GM03348 (cell line): ENCODE results near the gene FBLN5.
A peak's percentile ranks its signal among the peaks of the same experiment; 100 is the strongest.
"Not testable (repeated sequence)": the region's sequence is repeated elsewhere in the genome, so short reads cannot be mapped to it uniquely, and the experiment has no call there.

Experiments used
- DNase-seq: peaks from one replicate; pipeline ENCODE4 v3.0.0; 2012; ENCODE audit warnings: low spot score

FBLN5 gene

DNA sequence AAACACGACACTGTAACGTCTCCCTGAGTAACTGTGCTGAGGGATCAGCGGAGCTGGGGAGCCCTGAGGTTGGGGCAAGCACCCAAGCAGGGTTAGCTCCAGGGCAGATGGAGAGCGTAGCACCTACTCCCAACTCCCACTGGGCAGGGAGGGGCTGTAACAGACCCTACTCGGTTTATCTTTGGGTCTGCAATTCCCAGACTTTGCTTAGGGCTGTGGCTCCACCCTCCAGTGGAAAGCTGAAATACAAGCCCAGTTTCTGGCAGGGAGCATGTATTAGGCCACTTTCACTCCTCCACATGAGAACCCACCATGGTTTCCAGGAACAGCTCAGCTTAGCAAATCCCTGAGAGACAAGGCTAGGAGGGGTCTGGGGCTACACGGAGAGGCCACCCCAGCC lies 62.8 kb downstream of the FBLN5 start:
- DNase-seq = no peak

- no peak for DNase-seq
Observed at GRCh38 chr14:91883753-91884152, 63.7 kb downstream of the FBLN5 start.

DNA sequence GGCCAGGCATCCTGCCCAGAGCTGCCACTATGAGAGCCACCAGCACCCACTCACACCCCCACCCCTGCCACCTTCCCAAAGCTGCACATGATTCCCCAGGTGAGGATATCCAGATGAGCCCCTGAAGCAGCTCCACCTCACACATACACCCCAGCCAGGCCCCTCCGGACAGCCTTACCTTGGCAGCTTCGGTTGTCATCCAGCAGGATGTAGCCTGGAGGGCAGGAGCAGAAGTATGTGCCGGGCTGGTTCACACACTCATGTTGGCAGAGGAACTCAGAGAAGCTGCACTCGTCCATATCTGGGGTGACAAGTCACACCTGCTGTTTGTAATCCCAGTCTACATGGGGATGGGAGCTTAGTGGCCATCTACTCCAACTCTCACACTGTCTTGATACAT lies 64.7 kb downstream of the FBLN5 start:
- no peak for DNase-seq

DNA sequence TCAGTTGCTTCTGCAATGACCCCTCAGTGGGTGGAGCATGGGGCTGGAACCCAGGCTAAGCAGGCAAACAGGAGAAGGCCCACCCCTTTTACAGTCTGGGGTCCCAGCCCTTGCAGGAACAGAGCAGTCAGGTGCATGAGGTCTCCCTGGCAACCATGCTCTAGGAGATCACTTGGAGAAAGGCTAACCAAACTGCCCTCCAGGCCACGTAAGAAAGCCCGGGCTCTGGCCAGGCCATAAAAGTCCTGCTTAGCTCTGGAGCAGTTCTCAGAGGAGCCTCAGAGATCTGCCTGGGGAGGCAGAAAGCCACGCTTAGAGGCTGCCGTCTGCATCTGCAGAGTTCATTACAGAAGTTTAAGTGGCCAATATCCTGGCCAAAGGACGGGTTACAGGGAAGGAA lies 65.1 kb downstream of the FBLN5 start:
- DNase-seq = no peak

DNA sequence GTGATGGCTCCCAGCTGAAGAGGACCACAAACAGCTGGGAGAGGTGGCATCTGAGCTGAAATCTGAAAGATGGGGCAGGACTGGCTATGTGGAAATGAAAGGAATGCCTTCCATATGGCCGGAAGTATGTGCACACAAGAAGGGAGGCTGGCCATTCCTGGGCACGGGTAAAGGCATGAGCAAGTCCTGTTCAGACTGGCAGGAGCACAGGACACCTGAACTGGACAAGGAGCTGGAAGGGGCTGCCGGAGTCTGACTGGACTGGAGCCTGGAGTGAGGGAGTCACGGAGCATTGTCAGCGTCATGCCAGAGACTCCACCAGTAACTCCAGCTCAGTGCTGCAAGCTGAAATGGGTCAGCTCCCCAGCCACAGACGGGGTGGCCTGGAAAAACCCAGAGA lies 68.3 kb downstream of the FBLN5 start:
- DNase-seq = no peak

DNA sequence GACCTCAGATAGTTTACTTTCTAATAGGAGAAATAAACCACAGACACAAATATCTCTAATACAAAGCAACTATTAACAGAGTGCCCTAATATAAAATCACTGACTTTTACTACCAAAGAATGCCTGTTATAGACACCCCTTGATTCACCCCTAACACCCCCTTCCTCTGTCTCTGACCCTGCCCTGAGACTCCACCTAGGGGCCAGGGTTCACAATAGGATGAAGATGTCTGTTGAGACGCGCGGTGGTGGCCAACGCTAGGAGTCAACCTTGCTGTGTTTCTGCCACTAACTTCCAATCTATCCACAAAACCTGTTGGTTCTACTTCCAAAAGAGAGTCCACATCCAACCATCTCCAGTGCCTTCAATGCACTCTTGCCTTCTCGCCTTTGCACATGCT lies 69.2 kb downstream of the FBLN5 start:
- DNase-seq = no peak

DNA sequence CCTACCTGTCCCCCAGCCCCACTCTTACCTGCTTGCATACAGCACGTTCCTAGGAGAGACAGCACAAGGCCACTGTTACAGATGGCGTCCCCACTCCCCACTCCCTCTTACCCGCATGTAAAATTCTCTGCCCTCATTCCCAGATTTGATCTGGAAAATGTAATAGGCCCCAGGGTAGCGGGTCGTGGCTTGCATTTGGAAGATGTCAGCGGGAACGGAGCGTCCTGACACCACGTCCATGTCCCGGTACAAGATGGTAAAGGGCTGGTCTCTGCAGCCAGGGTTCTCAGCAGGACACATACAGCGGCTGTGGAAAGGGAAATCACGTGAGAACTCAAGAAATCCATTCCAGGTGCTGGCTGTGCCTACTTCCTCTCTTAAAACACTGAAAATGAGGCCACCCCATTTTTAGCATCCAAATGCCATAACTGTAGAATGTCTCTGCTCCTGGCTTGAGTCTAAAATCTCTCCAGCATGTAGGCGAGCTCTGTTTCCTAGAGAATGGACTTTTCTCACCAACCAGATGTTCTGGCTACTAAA lies 70.0 kb downstream of the FBLN5 start:
- no peak for DNase-seq

DNA sequence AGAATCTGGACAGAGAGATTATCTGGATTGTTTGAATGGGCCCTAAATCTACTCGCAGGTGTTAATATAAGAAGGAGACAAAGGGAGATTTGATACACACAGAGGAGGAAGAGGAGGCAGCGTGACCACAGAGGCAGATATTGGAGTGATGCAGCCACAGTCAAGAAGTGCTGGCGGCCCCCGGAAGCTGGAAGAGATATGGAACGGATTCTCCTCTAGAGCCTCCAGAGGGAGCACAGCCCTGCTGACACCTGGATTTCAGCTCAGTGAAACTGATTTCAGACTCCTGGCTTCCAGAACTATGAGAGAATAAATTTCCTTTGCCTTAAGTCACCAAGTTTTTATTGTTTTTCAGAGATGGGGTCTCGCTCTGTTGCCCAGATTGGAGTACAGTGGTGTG lies 71.0 kb downstream of the FBLN5 start:
- no peak for DNase-seq

DNA sequence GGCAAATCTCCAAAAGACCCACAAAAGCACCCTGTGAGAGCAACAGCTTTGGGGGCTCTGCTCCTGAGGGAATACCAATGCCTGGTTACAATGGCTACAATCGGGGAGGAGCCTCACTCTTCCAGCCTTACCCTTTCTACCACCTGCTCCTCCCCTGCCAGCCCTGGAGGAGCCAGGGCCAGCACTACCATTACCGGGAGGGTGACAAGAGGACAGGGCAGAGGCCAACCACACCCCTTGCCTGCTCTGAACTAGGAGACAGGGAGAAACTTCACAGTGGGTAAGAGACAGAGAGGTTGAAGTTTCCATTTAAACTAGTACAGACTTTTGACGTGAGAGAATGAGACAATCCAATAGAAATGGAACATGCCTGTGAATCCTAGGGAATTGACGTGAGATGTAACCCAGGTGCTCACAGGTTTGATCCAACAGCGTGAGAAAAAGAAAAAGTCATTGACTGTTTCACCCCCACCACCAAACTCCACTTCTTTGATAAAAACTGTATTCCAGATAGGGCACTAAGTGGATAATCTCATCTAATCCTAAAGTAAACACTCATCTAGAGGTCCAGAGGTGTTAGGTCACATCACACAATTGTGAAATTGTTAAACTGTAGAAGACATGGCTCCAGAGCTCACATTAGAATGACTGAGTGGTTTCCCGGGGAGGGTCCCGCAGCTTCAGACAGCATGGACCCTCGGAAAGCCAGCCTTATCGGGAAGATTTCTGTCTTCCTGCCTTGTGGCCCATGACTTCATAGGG lies 71.8 kb downstream of the FBLN5 start:
- no peak for DNase-seq

GRCh38 chr14:91873471-91874415 lies 73.8 kb downstream of the FBLN5 start:
- no peak for DNase-seq

GRCh38 chr14:91872517-91873470 lies 74.7 kb downstream of the FBLN5 start:
- peak; percentile 35 for DNase-seq

DNA sequence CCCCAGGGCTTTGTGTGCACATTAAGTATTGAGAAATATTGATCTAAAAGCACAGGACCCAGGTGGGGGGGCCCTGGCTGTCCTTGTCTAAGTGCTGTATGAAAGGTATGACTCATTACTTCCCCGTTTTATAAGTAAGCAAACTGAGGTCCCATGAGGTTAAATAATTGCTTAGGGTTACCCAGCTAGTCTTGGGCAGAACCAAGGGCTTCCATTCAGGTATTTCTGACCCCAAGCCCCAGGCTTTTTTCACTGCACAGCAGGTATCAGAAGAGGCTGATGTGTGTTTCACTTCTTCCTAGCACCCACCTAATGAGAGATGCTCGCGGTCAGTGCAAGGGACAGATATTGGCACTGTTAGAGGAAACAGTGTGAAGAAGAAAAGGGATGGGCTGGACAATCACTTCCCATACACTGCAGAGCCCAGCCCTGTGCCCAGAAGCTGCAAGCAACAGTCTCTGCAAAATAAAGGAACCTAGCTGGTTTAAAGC lies 75.4 kb downstream of the FBLN5 start:
- no peak for DNase-seq

DNA sequence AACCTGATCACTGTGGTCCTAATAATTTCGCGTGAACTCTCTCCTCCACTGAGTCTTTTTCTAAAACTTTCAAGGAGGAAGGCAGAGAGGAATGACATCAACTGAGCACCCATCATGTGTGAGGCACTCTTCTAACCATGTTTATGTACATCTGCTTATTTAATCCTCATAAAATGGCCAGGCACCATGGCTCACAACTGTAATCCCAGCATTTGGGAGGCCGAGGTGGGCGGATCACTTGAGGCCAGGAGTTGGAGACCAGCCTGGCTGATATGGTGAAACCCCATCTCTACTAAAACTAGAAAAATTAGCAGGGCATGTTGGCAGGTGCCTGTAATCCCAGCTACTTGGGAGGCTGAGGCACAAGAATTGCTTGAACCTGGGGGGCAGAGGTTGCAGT lies 76.1 kb downstream of the FBLN5 start:
- not testable (repeated sequence) for DNase-seq

GRCh38 chr14:91870890-91871289 lies 76.6 kb downstream of the FBLN5 start:
- no peak for DNase-seq

GRCh38 chr14:91870001-91870400 lies 77.5 kb downstream of the FBLN5 start:
- DNase-seq = no peak

GRCh38 chr14:91869556-91869955 lies 77.9 kb downstream of the FBLN5 start:
- DNase-seq = no peak

DNA sequence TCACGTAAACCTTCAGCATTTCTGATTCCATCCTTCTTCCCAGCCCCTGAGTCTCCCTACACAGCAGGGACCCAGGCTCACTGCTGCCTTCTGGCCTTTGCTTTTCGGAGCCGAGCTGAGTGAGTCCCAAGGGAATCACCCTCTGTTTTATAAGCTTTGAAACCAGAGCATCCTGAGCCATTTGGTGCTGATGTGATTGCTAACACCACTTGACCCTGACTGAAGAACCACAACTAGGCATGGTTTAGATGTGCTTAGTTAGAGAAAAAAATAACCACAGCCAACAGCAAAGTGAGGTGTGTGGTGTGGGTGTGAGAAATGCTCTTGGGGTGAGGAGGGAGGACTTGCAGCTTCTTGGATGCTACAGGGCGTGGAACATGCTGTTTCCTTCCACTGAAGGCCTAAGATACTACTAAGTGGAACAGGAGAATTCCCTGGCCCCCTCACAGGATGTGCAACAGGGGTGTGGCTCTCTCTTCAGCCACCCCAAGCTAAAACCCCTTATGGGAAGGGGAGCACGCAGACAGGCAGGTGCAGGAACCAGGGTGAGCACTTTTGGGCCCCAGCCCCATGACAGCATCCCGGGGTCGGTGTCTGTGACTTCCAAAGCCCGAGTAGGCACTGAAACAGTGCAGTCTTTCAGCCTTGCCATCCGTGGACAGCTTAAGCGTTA lies 80.0 kb downstream of the FBLN5 start, which contains the start of gene TC2N:
TSS of gene TC2N (minus strand) at position 221 of the 673 bp plus-strand sequence. CDS start 53,767 bp downstream, outside the sequence.
- DNase-seq = no peak

- DNase-seq = no peak
Observed at GRCh38 chr14:91866511-91867295, 80.8 kb downstream of the FBLN5 start.

- peak; percentile 48 for DNase-seq
Observed at GRCh38 chr14:91866061-91866460, 81.4 kb downstream of the FBLN5 start.

GRCh38 chr14:91862417-91862816 lies 85.1 kb downstream of the FBLN5 start:
- no peak for DNase-seq
